ENCODE measurements around the gene C5.
A peak's percentile ranks its signal among the peaks of the same experiment; 100 is the strongest.

Gene C5

GRCh38 chr9:120904061-120904977 is 145.8 kb downstream of the C5 start:
- DNase-seq = peak; percentile 81

DNA sequence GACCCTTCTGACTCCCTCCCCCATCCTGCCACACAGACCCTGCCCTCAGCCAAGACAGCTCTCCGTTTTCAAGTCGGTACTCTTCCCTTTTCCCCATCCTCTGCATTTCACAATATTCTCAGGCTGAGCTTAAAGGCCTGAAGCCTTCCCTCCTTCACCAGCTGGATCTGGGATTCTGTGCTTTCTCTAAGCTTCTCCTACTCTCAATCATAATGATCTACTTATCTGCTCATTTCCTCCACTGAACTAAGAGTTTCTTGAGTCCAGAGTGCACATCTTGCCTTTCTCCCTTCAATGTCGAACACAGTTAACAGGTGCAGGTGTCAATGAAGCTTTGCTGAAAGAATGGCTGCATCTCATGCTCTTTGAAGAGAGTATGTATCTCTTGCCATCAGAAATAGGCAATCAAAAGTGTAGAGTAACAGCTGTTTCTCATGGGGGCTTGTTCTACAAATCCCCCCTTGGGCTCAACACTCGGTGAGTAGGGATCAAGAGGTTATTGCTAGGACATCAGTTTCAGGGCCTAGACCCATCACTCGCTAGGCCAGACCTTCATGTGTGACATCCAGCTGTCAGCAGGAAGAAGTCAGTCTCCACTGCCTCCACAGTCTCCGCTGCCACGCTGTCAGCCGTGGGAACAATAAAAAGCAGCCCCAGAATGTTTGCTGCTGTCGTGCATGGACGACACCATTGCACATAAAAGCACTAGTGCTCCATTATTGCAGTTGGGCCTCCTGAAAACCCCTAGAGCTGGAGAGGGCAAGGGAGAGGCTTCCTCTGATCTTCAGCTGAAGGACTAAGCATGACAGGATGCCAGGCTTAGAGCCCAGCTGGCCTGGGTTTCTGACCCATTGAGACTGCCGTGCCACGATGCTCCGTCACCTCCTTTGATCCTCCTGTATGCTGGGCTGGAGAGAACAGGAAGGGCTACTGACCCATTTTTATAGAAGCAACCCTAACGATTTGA is 147.2 kb downstream of the C5 start:
- DNase-seq = no peak
